ENCODE data around the gene LPCAT3.

LPCAT3 gene

GRCh38 chr12:7018350-7019042, at the start of gene LPCAT3:
LPCAT3 (minus strand) TSS chr12:7018476; CDS start chr12:7018424, 52 bp downstream.
- TF ChIP-seq GATA3 (IDR thresholded peaks at IDR 0.05; ENCODE audit: low read depth, low read length) (no peak), GATA2 (IDR thresholded peaks at IDR 0.05; ENCODE audit: low read depth, low read length) (no peak)

GRCh38 chr12:7067096-7067495, 48.8 kb upstream of the LPCAT3 start:
- no peak for TF ChIP-seq GATA3 (IDR thresholded peaks at IDR 0.05; ENCODE audit: low read depth, low read length)
- no peak for TF ChIP-seq GATA2 (IDR thresholded peaks at IDR 0.05; ENCODE audit: low read depth, low read length)

GRCh38 chr12:7066596-7066995, 48.3 kb upstream of the LPCAT3 start:
- no peak for TF ChIP-seq GATA2 (IDR thresholded peaks at IDR 0.05; ENCODE audit: low read depth, low read length)
- no peak for TF ChIP-seq GATA3 (IDR thresholded peaks at IDR 0.05; ENCODE audit: low read depth, low read length)

- TF ChIP-seq GATA3 (IDR thresholded peaks at IDR 0.05; ENCODE audit: low read depth, low read length) (no peak), GATA2 (IDR thresholded peaks at IDR 0.05; ENCODE audit: low read depth, low read length) (no peak)
These were observed 46.9 kb upstream of the LPCAT3 start for GRCh38 chr12:7065073-7065623.

- TF ChIP-seq GATA3 (IDR thresholded peaks at IDR 0.05; ENCODE audit: low read depth, low read length), result no peak
- TF ChIP-seq GATA2 (IDR thresholded peaks at IDR 0.05; ENCODE audit: low read depth, low read length), result no peak
These were observed 46.2 kb upstream of the LPCAT3 start for GRCh38 chr12:7064516-7064915.

GRCh38 chr12:7061596-7061995, 43.3 kb upstream of the LPCAT3 start:
- TF ChIP-seq GATA2 (IDR thresholded peaks at IDR 0.05; ENCODE audit: low read depth, low read length), result no peak

- no peak for TF ChIP-seq GATA3 (IDR thresholded peaks at IDR 0.05; ENCODE audit: low read depth, low read length)
- no peak for TF ChIP-seq GATA2 (IDR thresholded peaks at IDR 0.05; ENCODE audit: low read depth, low read length)
These were observed 42.9 kb upstream of the LPCAT3 start for GRCh38 chr12:7061138-7061537.

GRCh38 chr12:7060353-7060954, 42.2 kb upstream of the LPCAT3 start, which contains the start of gene C1S:
C1S (plus strand) TSS chr12:7060718; CDS start chr12:7061913, 1,195 bp downstream.
- TF ChIP-seq GATA2 (IDR thresholded peaks at IDR 0.05; ENCODE audit: low read depth, low read length) (no peak), GATA3 (IDR thresholded peaks at IDR 0.05; ENCODE audit: low read depth, low read length) (no peak)

GRCh38 chr12:7059780-7060179, 41.5 kb upstream of the LPCAT3 start:
- TF ChIP-seq GATA2 (IDR thresholded peaks at IDR 0.05; ENCODE audit: low read depth, low read length), result no peak
- TF ChIP-seq GATA3 (IDR thresholded peaks at IDR 0.05; ENCODE audit: low read depth, low read length), result no peak

- TF ChIP-seq GATA3 (IDR thresholded peaks at IDR 0.05; ENCODE audit: low read depth, low read length), result no peak
- no peak for TF ChIP-seq GATA2 (IDR thresholded peaks at IDR 0.05; ENCODE audit: low read depth, low read length)
These were observed 40.6 kb upstream of the LPCAT3 start for GRCh38 chr12:7058850-7059395.

GRCh38 chr12:7058163-7058845, 40.0 kb upstream of the LPCAT3 start:
- TF ChIP-seq GATA3 (IDR thresholded peaks at IDR 0.05; ENCODE audit: low read depth, low read length) (no peak), GATA2 (IDR thresholded peaks at IDR 0.05; ENCODE audit: low read depth, low read length) (no peak)

- no peak for TF ChIP-seq GATA3 (IDR thresholded peaks at IDR 0.05; ENCODE audit: low read depth, low read length)
- TF ChIP-seq GATA2 (IDR thresholded peaks at IDR 0.05; ENCODE audit: low read depth, low read length), result no peak
These were observed 36.6 kb upstream of the LPCAT3 start for GRCh38 chr12:7054925-7055324.

- no peak for TF ChIP-seq GATA2 (IDR thresholded peaks at IDR 0.05; ENCODE audit: low read depth, low read length)
- no peak for TF ChIP-seq GATA3 (IDR thresholded peaks at IDR 0.05; ENCODE audit: low read depth, low read length)
These were observed 29.0 kb upstream of the LPCAT3 start for GRCh38 chr12:7047306-7047705.

- TF ChIP-seq GATA2 (IDR thresholded peaks at IDR 0.05; ENCODE audit: low read depth, low read length), result no peak
- no peak for TF ChIP-seq GATA3 (IDR thresholded peaks at IDR 0.05; ENCODE audit: low read depth, low read length)
These were observed 28.3 kb upstream of the LPCAT3 start for GRCh38 chr12:7046383-7047105.
